ENCODE data around the gene KCNJ2.

Gene KCNJ2

GRCh38 chr17:70168977-70169708 is at the start of gene KCNJ2:
Gene KCNJ2, plus strand, starts transcription at chr17:70169532. Its CDS starts 5,508 bp downstream, at chr17:70175040.
- peak; percentile 41 for DNase-seq

GRCh38 chr17:70119545-70119944 is 49.8 kb upstream of the KCNJ2 start:
- DNase-seq: no peak

- no peak for DNase-seq
Measured at GRCh38 chr17:70119983-70120382, 49.3 kb upstream of the KCNJ2 start.

GRCh38 chr17:70120425-70120824 is 48.9 kb upstream of the KCNJ2 start:
- DNase-seq: no peak

- no peak for DNase-seq
Measured at GRCh38 chr17:70121126-70121525, 48.2 kb upstream of the KCNJ2 start.

- no peak for DNase-seq
Measured at GRCh38 chr17:70123193-70123592, 46.1 kb upstream of the KCNJ2 start.

- no peak for DNase-seq
Measured at GRCh38 chr17:70124723-70125122, 44.6 kb upstream of the KCNJ2 start.

- DNase-seq: no peak
Measured at GRCh38 chr17:70127221-70127873, 42.0 kb upstream of the KCNJ2 start.

GRCh38 chr17:70128727-70129238 is 40.5 kb upstream of the KCNJ2 start:
- DNase-seq: no peak

GRCh38 chr17:70130289-70130688 is 39.0 kb upstream of the KCNJ2 start:
- DNase-seq: no peak

- DNase-seq: no peak
Measured at GRCh38 chr17:70132505-70132904, 36.8 kb upstream of the KCNJ2 start.

GRCh38 chr17:70134042-70134441 is 35.3 kb upstream of the KCNJ2 start:
- no peak for DNase-seq

GRCh38 chr17:70134777-70135176 is 34.6 kb upstream of the KCNJ2 start:
- no peak for DNase-seq

- no peak for DNase-seq
Measured at GRCh38 chr17:70136131-70136530, 33.2 kb upstream of the KCNJ2 start.

GRCh38 chr17:70137451-70138230 is 31.7 kb upstream of the KCNJ2 start:
- DNase-seq: no peak

- DNase-seq: no peak
Measured at GRCh38 chr17:70138291-70138865, 31.0 kb upstream of the KCNJ2 start.

- DNase-seq: no peak
Measured at GRCh38 chr17:70139449-70139993, 29.8 kb upstream of the KCNJ2 start.

- no peak for DNase-seq
Measured at GRCh38 chr17:70144260-70144846, 25.0 kb upstream of the KCNJ2 start.

- no peak for DNase-seq
Measured at GRCh38 chr17:70153210-70153609, 16.1 kb upstream of the KCNJ2 start.

- no peak for DNase-seq
Measured at GRCh38 chr17:70157151-70157550, 12.2 kb upstream of the KCNJ2 start.

GRCh38 chr17:70158180-70158579 is 11.2 kb upstream of the KCNJ2 start:
- no peak for DNase-seq

- DNase-seq: no peak
Measured at GRCh38 chr17:70158591-70158990, 10.7 kb upstream of the KCNJ2 start.

- no peak for DNase-seq
Measured at GRCh38 chr17:70159980-70160379, 9.4 kb upstream of the KCNJ2 start.
